Progenitor cell of endocrine pancreas (in vitro differentiated cells): Measurements from ENCODE around the gene PDE6B. TPM values are rescaled to one million over a fixed set of nuclear protein-coding genes. Genes with fewer than 3 reads are reported as not detected.

Experiments used
- DNase-seq: peaks from one replicate; pipeline ENCODE4 v3.0.0; 2021; ENCODE audit warnings: low spot score; ENCODE audit not compliant: unreplicated experiment
- H3K27ac Mint-ChIP-seq: 2 replicates; pipeline ENCODE4 v1.8.0; 2021; ENCODE audit warnings: mild to moderate bottlenecking, moderate library complexity, mixed read lengths
- H3K27me3 Mint-ChIP-seq: 2 replicates; pipeline ENCODE4 v1.8.0; 2021; ENCODE audit warnings: mixed read lengths
- H3K36me3 Mint-ChIP-seq: 2 replicates; pipeline ENCODE4 v1.8.0; 2022; ENCODE audit warnings: mixed read lengths; ENCODE audit not compliant: insufficient read depth
- H3K4me1 Mint-ChIP-seq: 2 replicates; pipeline ENCODE4 v1.8.0; 2021; ENCODE audit warnings: low read depth, mixed read lengths
- H3K4me3 Mint-ChIP-seq: 2 replicates; pipeline ENCODE4 v1.8.0; 2021; ENCODE audit warnings: low read depth, mild to moderate bottlenecking, moderate library complexity, mixed read lengths
- H3K9me3 Mint-ChIP-seq: 2 replicates; pipeline ENCODE4 v1.8.0; 2021; ENCODE audit warnings: low read depth, mixed read lengths
- CTCF ChIP-seq: fragments of 200-600 bp; sonication (generic); IDR thresholded peaks from one replicate; pipeline ENCODE4 v1.5.0; 2021; ENCODE audit warnings: antibody characterized with exemption, mild to moderate bottlenecking; ENCODE audit not compliant: unreplicated experiment
- total RNA-seq: library from RNA; stranded (reverse); gene quantifications from 2 replicates; pipeline ENCODE4 v1.2.1, GENCODE V29; 2021

Gene PDE6B
- total RNA-seq, 1 donor from 2014 or later: 10.4 TPM

GRCh38 chr4:602559-602942 lies 22.8 kb upstream of the PDE6B start:
- TF ChIP-seq CTCF: peak; percentile 82
- H3K27ac Mint-ChIP-seq: no peak overlapping the region
- no peak overlapping the region for H3K4me3 Mint-ChIP-seq
- no peaks in the 10 kb centered on the region for H3K4me1 Mint-ChIP-seq
- no peaks in the 10 kb centered on the region for H3K9me3 Mint-ChIP-seq
- no peaks in the 10 kb centered on the region for H3K36me3 Mint-ChIP-seq
- H3K27me3 Mint-ChIP-seq: peaks cover 42% of the 10 kb centered on the region
- peak; percentile 85 for DNase-seq

GRCh38 chr4:604131-604530 lies 21.2 kb upstream of the PDE6B start:
- TF ChIP-seq CTCF: no peak
- H3K4me1 Mint-ChIP-seq: no peaks in the 10 kb centered on the region
- H3K4me3 Mint-ChIP-seq: no peak overlapping the region
- H3K36me3 Mint-ChIP-seq: no peaks in the 10 kb centered on the region
- no peak for DNase-seq
- H3K9me3 Mint-ChIP-seq: no peaks in the 10 kb centered on the region
- peaks cover 33% of the 10 kb centered on the region for H3K27me3 Mint-ChIP-seq
- H3K27ac Mint-ChIP-seq: no peak overlapping the region

GRCh38 chr4:605702-606425 lies 19.5 kb upstream of the PDE6B start:
- DNase-seq: no peak
- no peak for TF ChIP-seq CTCF
- no peaks in the 10 kb centered on the region for H3K4me1 Mint-ChIP-seq
- no peak overlapping the region for H3K27ac Mint-ChIP-seq
- H3K27me3 Mint-ChIP-seq: peaks cover 39% of the 10 kb centered on the region
- no peaks in the 10 kb centered on the region for H3K9me3 Mint-ChIP-seq
- H3K4me3 Mint-ChIP-seq: no peak overlapping the region
- H3K36me3 Mint-ChIP-seq: no peaks in the 10 kb centered on the region

GRCh38 chr4:608236-608635 lies 17.1 kb upstream of the PDE6B start:
- H3K27ac Mint-ChIP-seq: no peak overlapping the region
- peaks cover 39% of the 10 kb centered on the region for H3K27me3 Mint-ChIP-seq
- H3K36me3 Mint-ChIP-seq: no peaks in the 10 kb centered on the region
- no peak for DNase-seq
- no peak for TF ChIP-seq CTCF
- H3K4me1 Mint-ChIP-seq: no peaks in the 10 kb centered on the region
- no peak overlapping the region for H3K4me3 Mint-ChIP-seq
- no peaks in the 10 kb centered on the region for H3K9me3 Mint-ChIP-seq

DNA sequence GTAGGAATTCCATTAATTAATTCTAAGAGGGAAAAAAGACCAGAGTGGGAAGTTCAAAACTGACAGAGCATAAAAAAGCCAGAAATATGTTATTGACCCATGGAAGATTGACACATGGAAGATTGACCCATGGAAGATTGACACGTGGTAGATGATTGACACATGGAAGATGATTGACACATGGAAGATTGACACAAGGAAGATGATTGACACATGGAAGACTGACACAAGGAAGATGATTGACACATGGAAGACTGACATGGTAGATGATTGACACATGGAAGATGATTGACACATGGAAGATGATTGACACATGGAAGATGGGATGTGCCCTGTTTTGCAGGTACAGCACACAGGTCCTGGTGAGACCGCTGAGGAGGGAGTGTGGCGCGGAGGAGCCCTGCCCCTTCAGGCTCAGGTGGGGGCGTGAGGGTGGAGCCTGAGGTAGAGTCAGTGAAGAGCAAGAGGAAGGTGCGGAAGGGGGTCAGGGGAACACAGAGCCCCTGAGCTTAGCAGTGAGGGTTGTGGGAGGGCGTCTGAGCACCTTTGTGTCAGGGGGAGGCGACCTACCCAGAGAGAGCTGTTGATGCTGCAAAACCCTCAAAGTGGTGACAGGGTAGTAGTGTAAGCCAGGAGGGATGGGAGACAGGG lies 15.8 kb upstream of the PDE6B start:
- H3K4me3 Mint-ChIP-seq: no peak overlapping the region
- H3K4me1 Mint-ChIP-seq: no peaks in the 10 kb centered on the region
- peaks cover 45% of the 10 kb centered on the region for H3K27me3 Mint-ChIP-seq
- no peak overlapping the region for H3K27ac Mint-ChIP-seq
- H3K36me3 Mint-ChIP-seq: no peaks in the 10 kb centered on the region
- H3K9me3 Mint-ChIP-seq: no peaks in the 10 kb centered on the region
- no peak for DNase-seq
- TF ChIP-seq CTCF: no peak
